ENCODE results near the gene CBY2.

The CBY2 gene

GRCh38 chr13:45702869-45703391, 810 bp downstream of the CBY2 start:
- no peak for DNase-seq

DNA sequence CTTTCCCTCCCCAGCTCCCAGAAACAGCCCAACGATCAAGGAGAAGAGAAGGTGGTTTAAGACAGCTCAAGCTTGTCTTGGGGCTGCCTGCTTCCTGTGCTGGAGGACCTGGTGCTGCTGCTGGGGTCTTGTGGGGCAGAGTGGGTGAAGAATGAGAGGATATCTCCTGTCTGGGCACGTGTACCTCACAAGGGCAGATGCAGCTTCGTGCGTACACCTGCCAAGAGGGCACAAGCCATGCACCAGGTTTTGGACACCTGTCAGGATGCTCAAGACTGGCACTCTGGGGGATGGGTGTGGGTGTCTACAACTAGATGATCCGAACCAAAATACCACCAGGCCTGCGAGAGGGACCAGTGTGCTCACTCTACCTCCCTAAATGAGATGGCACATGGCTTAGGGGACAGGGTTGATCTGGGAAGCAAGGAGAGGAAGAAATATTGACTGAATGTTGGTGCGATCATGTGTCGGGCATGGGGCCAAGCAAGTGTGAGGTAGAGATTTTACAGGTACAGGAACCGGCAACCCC, 2.2 kb downstream of the CBY2 start:
- DNase-seq, result no peak

DNA sequence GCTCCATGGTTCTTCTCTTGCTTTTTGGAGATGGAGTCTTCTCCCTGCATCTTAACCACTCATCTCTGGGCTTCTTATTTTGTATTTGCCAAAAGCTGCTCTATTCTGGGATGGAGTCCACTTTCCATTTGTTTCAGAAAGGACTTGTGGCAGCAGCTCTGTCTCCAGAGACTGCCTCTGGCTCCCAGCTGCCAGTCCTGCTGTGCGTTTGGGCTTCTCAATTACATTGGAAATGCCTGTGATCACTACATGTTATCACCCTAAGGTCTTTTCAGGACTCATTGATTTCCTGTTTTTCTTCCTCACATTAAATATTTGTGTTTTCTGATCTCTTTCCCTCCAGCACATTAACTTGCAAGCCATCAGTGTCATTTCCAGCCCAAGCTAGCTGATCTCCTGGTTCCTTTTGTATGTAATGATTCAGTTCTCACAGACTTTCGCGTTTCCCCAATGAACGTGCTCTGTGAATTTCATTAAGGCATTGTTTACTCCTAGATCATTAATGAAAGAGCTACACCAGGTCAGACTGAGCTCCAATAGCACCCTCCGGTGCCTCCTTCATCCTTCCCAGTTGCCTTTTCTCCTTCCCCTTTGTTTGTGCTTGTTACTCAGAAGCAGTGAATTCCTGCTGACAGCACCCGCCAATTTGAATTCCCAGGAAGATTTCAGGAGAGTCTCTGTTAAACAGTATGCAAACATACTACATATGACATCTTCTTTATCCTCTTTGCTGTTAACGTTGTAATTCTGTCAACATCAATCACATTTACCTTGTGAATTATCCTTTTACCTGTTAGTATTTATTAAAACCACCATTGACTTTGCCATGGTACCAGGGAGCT, 3.0 kb downstream of the CBY2 start:
- DNase-seq, result no peak

DNA sequence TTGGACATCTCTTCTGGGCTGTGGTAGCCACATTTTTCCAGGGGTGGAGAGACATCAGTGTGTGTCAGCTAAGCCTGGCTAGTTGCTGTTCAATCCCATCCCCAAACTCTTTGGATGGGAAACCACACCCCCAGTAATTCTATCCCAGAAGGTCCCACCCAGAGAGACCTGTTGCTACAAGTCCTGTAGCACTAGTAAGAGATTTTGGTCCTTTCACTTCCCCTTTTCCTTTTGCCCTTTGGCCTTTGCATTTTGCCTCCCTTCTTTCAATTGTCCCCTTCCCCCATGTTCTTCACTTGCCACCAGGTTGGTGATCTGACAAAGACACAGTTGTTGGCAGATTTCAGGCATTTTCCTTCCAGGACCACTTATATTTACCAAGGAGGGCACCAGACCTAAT, 3.8 kb downstream of the CBY2 start:
- no peak for DNase-seq

DNA sequence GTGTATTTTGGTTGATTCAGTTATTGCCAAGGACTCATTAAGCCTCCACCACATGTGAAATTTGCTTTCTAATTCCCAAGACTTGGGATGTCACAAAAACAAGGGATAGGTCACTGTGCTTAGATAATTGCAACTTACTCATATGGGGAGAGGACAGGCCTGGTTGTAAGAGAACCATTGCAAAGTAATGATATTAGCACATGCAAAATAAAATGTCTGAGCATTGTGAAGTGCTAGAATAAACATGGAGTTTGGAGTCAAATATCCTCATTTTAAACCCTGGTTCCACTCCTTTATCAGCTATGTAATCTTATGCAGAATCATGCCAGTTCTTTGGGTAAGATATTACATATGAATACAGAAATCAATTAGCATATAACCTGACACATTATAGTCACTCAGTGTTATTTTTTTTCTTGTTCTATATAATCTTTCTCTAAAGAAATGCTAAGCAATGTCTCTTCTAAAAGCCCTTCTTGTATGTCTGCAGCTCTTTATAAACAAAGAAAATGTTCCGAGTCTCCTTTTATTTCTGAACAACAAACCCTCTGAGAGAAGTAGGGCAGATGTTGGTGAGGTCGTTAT, 5.5 kb downstream of the CBY2 start:
- no peak for DNase-seq

DNA sequence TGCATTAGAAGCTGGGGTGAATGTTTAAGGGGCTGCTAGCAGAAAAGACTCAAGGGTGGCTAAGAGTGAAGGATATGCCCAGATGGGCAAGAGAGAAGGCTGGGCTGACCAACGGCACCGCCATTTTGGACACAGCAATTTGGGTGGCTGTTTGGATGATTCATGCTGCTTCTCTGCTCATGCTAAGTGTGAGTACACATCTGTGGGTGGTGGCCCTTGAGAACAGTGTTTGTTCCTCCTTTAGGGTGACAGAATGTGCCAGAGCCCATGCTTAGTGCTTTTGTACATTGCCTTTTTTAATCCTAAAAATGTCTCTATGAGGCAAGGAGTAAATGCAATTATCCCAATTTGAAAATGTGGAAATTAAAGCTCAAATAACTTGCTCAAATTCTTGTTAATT, 9.8 kb downstream of the CBY2 start:
- no peak for DNase-seq

GRCh38 chr13:45713106-45713690, 11.1 kb downstream of the CBY2 start:
- no peak for DNase-seq

GRCh38 chr13:45713721-45714120, 11.6 kb downstream of the CBY2 start:
- no peak for DNase-seq

DNA sequence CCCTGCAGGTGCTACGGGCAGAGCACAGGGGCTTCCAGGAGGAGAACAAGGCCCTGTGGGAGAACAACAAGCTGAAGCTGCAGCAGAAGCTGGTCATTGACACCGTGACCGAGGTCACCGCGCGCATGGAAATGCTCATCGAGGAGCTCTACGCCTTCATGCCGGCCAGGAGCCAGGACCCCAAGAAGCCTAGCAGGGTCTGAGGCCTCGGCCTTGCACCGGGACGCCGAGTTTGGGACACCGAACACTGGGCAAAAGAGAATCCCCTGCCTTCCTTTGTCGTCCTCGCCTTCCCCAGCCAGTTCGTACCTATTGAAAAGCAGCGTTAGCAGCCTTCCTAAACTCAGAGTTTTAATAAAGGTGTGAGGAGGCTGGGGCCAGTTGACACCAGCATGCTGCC, 12.1 kb downstream of the CBY2 start:
- no peak for DNase-seq

GRCh38 chr13:45715351-45715750, 13.2 kb downstream of the CBY2 start:
- DNase-seq, result no peak

DNA sequence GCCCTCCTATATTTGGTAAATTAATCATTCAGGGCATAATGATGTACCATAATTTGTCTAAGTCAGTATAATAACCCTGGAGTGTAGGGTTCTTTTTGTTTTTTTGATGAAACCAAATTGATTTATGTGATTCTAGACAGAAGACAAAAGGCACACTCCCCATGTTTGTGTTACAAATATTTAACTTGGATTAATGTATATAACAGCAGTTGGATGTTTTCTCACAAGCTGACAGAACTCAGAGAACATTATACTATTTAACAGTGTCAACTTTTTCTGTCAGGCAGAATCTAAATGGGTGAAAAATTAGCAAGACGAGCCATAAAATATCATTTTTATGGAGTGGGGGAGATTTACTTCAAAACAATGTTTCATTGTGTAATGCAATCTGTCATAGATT, 15.2 kb downstream of the CBY2 start:
- DNase-seq, result no peak

GRCh38 chr13:45718063-45718462, 15.9 kb downstream of the CBY2 start:
- DNase-seq, result no peak

- no peak for DNase-seq
Observed at GRCh38 chr13:45718992-45719391, 16.9 kb downstream of the CBY2 start.

GRCh38 chr13:45721203-45721731, 19.1 kb downstream of the CBY2 start:
- DNase-seq, result no peak

- DNase-seq, result no peak
Observed at GRCh38 chr13:45723798-45724197, 21.7 kb downstream of the CBY2 start.

DNA sequence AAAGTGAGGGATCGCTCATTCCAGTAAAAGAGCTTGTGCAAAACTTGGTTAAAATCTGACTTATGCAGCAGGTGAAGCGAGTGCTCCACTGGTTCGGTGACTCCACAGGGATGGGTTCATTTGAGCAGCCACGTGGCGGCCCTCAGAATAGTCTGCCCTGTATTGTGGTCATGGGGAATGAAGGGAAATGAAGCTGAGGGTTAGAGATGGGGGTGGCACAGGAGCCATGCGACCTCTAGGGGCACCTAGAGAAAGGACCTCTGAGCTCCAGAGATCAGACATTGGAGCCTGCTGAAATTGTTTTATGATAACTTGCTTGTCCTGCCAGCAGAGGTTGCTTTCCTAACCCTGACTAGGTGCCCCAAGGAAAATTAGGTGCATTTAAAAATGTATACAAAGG, 26.6 kb downstream of the CBY2 start:
- DNase-seq, result no peak

GRCh38 chr13:45731455-45731854, 29.3 kb downstream of the CBY2 start:
- DNase-seq, result no peak

DNA sequence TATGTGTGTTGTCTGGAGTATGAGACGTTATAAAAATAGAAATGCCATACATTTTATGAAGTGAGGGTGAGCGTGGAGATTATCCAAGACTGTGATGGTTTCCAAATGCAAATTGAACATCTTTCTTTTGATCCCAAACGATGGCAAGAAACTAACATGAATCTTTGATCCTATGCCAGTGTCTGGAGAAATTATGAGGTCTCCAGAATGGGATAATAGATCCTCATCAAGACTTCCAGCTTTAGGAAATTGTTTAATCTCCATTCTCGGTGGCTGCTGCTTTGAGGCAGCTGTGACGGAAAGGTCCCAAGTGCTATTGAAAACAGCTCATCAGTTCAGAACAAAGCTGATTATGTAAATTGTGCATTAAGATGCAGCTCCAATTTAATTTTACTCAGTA, 30.8 kb downstream of the CBY2 start:
- no peak for DNase-seq

DNA sequence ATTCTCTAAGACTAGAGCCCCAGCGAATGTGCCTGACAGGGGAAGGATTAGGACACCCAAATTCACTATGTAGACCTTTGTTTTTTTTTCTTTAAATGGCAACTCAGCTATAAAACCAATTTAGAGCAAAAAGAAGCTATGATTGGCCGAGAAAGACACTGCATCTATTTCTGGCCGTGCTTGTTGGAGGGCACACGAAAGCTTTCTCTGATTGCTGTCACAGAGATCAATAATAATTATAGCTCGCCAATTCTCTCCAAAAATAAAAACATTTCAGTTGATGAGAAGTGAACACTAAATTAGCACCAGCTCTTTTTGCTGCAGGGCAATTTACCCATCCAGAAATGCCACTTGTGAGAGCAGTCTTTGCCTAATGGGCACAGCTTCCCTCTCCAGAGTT, 31.2 kb downstream of the CBY2 start:
- no peak for DNase-seq

DNA sequence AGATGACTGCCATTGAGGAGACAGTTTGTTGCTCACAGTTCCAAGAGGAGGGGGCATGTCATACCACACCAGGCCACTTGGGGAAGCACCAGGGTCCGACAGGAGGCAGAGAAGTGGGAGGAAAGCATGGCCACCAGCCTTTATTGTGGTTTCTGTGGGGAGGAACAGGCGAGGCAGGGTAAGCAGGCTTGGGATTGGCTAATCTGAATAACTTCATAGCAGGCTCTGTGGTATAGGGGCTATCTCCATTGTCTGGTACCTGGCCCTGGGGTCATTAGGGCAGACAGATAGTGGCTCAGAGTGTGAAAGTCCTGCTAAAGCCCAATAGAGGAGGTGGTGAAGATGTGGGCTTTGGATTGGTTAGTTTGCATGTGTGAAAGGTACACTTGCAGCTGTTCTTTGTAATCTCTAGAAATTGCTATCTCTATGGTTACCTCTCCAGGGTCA, 35.5 kb downstream of the CBY2 start:
- no peak for DNase-seq

DNA sequence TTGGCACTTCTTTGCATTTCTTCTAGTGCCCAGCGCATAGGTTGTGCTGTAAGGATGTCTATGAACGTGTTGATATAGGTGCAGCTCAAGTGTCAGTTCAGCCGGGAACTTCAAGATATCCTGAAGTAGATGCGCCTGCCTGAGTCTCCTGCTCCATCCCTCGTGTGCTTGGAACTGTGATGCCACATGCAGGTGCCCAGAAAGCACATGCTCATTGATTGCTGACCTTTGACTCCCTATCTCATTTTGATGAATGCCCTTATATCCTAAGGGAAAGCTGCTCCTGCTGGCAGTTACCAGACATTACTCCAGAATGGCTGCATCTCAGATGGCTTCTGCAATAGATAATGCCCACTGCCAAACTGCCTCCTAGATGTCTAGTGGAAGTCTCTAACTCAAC, 40.9 kb downstream of the CBY2 start:
- DNase-seq, result no peak

- DNase-seq, result no peak
Observed at GRCh38 chr13:45744979-45745378, 42.9 kb downstream of the CBY2 start.

DNA sequence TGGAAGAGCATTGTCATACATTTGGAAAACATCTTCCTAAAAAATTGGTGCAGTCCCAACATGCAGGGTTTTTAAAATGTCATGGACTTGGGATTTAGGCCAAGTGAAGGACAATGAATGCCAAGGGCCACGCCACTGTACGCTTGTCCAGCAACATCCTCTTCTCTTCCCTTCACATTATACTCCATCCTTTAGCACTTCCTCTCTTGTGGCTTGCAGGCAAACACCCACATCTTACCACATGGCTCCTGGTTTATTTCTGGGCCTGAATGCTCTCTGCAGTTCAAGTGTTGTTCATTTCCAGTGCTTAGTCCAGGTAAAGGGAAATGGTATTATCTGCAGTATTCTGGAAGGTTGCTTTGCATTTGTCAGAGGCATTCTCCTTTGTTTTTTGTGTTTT, 45.0 kb downstream of the CBY2 start:
- DNase-seq, result no peak
